D721Med (cell line): ENCODE data around the gene DOCK11.
"Not testable (repeated sequence)": the region's sequence is repeated elsewhere in the genome, so short reads cannot be mapped to it uniquely, and the experiment has no call there.

Source experiments
- DNase-seq: peaks from one replicate; pipeline ENCODE4 v3.0.0; 2011; ENCODE audit warnings: low spot score; ENCODE audit not compliant: insufficient read length
- FAIRE-seq: peaks from 2 replicates; lab custom pipeline; 2011; peaks lifted over from hg19 to GRCh38; lab: Jason Lieb, UNC
- CTCF ChIP-seq: IDR thresholded peaks from 2 replicates; pipeline ENCODE4 v1.5.1; 2012; ENCODE audit warnings: mild to moderate bottlenecking, control low read depth; ENCODE audit not compliant: insufficient read depth; ENCODE audit errors: missing control alignments

The DOCK11 gene

GRCh38 chrX:118585296-118585695 lies 89.7 kb downstream of the DOCK11 start:
- TF ChIP-seq CTCF: no peak
- DNase-seq (no peak), FAIRE-seq (no peak)

- not testable (repeated sequence) for DNase-seq
Observed at GRCh38 chrX:118586206-118586605, 90.6 kb downstream of the DOCK11 start.

GRCh38 chrX:118588715-118589114 lies 93.1 kb downstream of the DOCK11 start:
- FAIRE-seq (no peak), DNase-seq (no peak)
- no peak for TF ChIP-seq CTCF

More at GRCh38 chrX:118586206-118586605, 90.6 kb downstream of the DOCK11 start:
- FAIRE-seq: not testable (repeated sequence)

- DNase-seq: no peak
- FAIRE-seq: no peak
- no peak for TF ChIP-seq CTCF
Observed at GRCh38 chrX:118589227-118589626, 93.6 kb downstream of the DOCK11 start.

GRCh38 chrX:118593407-118593806 lies 97.8 kb downstream of the DOCK11 start:
- FAIRE-seq (no peak), DNase-seq (no peak)
- TF ChIP-seq CTCF: no peak

- no peak for FAIRE-seq
Observed at GRCh38 chrX:118594697-118595420, 99.2 kb downstream of the DOCK11 start.

GRCh38 chrX:118595501-118596042 lies 100.0 kb downstream of the DOCK11 start:
- DNase-seq: no peak
- no peak for TF ChIP-seq CTCF
- no peak for FAIRE-seq

More at GRCh38 chrX:118594697-118595420, 99.2 kb downstream of the DOCK11 start:
- no peak for TF ChIP-seq CTCF
- no peak for DNase-seq
